Measurements from ENCODE around the gene SUN5.

Gene SUN5

DNA sequence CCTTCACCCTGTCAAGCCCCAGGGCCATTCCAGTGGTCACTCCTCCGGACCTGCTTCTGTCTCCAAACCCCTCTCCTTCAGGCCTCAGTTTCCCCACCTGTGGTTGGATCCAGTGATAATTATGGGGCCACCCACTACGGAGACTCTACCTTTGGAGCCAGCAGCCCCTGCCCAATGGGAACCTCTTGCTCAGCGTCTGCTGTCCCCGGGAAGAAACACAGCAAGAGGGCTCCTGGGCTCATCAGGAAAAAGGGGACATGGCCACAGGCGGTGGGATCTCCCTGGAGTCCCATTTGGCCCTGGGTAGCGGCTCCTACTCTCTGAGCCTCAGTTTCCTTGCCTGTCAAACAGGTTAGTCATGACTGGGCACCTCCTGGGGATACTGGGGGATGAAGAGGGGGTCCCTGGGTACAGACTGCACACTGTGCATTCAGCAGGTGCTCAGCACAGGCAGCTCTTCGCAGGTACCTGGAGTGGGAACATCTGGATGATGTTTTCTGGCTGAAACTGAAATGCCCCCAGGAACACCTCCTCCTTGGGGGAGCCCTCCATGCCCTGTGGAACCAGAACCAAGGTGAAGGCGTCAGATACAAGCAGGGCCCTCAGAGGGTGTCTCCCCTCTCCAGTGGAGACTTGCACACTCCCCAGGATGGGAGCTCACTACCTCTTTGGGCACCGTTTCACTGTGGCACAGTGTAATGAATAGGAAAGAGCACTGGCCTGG, 19.4 kb downstream of the SUN5 start:
- Histone ChIP-seq H3K9me3 (ENCODE audit: low read length) (no peaks in the 10 kb centered on the region), H3K36me3 (ENCODE audit: insufficient read depth, low read length) (no peaks in the 10 kb centered on the region), H3K27ac (ENCODE audit: low read depth, low read length) (no peak overlapping the region), H3K27me3 (ENCODE audit: control insufficient read depth in 1 of 2, insufficient read depth in 2 of 2, low read length in 2 of 2) (no peaks in the 10 kb centered on the region), H3K9ac (ENCODE audit: low read length) (no peak overlapping the region), H3K4me1 (ENCODE audit: insufficient read depth, low read length) (no peaks in the 10 kb centered on the region), H3K4me3 (ENCODE audit: low read depth in 1 of 2, low read length in 2 of 2) (no peak overlapping the region)

DNA sequence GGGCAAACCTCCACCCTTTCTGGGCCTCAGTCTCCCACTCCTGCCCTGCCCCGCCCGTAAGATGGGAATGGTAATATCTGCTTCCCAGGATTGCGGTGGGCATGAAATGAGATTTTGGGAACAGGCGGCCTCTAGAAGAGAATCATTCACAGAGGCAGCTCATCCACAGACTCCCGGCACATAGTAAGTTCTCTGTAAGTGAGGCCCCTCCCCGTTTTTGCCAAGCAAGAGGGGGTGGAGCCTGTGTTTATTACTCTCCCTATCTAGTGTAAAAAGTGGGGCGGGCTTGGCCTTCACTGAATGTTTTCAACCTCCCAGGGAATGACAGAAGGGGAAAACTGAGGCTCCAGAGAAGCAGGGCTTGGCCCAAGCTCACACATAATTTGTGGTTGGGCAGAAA, 20.0 kb downstream of the SUN5 start:
- Histone ChIP-seq H3K9ac (ENCODE audit: low read length) (no peak overlapping the region), H3K27ac (ENCODE audit: low read depth, low read length) (no peak overlapping the region), H3K27me3 (ENCODE audit: control insufficient read depth in 1 of 2, insufficient read depth in 2 of 2, low read length in 2 of 2) (no peaks in the 10 kb centered on the region), H3K9me3 (ENCODE audit: low read length) (no peaks in the 10 kb centered on the region), H3K4me1 (ENCODE audit: insufficient read depth, low read length) (no peaks in the 10 kb centered on the region), H3K36me3 (ENCODE audit: insufficient read depth, low read length) (no peaks in the 10 kb centered on the region), H3K4me3 (ENCODE audit: low read depth in 1 of 2, low read length in 2 of 2) (no peak overlapping the region)

GRCh38 chr20:32983459-32984112, 20.6 kb downstream of the SUN5 start:
- Histone ChIP-seq H3K9ac (ENCODE audit: low read length) (no peak overlapping the region), H3K9me3 (ENCODE audit: low read length) (no peaks in the 10 kb centered on the region), H3K36me3 (ENCODE audit: insufficient read depth, low read length) (no peaks in the 10 kb centered on the region), H3K27me3 (ENCODE audit: control insufficient read depth in 1 of 2, insufficient read depth in 2 of 2, low read length in 2 of 2) (no peaks in the 10 kb centered on the region), H3K27ac (ENCODE audit: low read depth, low read length) (no peak overlapping the region), H3K4me1 (ENCODE audit: insufficient read depth, low read length) (no peaks in the 10 kb centered on the region), H3K4me3 (ENCODE audit: low read depth in 1 of 2, low read length in 2 of 2) (no peak overlapping the region)

DNA sequence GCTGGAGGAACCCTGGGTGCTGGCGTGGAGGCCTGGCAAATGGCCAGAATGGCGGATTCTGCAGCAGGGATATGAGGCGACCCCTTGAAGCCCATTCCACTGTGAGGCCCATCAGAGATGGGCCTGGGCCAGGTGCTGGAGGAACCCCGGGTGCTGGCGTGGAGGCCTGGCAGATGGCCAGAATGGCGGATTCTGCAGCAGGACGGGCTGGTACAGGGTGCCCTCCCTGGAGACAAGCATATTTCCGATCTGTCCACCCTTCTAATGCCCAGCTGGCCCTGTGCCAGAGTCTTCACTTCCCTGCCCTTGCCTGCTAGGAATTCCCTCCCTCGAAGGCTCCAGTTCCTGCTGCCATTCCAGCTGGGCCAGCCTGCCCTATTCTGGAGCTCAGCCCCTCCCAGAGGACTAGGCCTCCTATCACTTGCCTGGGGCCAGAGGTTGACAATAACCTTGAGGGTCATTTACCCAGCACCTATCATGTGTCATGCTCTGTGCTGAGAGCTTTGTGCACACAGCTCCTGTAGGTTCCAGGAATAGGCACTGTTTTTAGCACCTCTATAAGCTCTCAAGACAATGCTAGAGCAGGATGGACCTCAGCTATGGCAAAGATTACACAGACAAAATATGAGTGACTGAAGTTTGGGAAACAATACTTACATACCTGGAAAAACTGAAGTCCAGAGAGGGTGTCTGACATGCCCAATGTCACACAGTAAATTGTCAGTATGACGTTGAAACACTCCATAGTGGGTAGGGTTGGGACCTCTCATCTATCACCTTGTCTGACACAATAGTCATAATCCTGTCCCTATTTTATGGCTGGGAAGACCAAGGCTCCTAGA, 21.4 kb downstream of the SUN5 start:
- Histone ChIP-seq H3K4me1 (ENCODE audit: insufficient read depth, low read length) (no peaks in the 10 kb centered on the region), H3K27me3 (ENCODE audit: control insufficient read depth in 1 of 2, insufficient read depth in 2 of 2, low read length in 2 of 2) (no peaks in the 10 kb centered on the region), H3K36me3 (ENCODE audit: insufficient read depth, low read length) (no peaks in the 10 kb centered on the region), H3K4me3 (ENCODE audit: low read depth in 1 of 2, low read length in 2 of 2) (no peak overlapping the region), H3K27ac (ENCODE audit: low read depth, low read length) (no peak overlapping the region), H3K9ac (ENCODE audit: low read length) (no peak overlapping the region), H3K9me3 (ENCODE audit: low read length) (no peaks in the 10 kb centered on the region)

- Histone ChIP-seq H3K27ac (ENCODE audit: low read depth, low read length) (no peak overlapping the region), H3K9ac (ENCODE audit: low read length) (no peak overlapping the region), H3K27me3 (ENCODE audit: control insufficient read depth in 1 of 2, insufficient read depth in 2 of 2, low read length in 2 of 2) (no peaks in the 10 kb centered on the region)
Measured at GRCh38 chr20:32980990-32981389, 23.2 kb downstream of the SUN5 start.

DNA sequence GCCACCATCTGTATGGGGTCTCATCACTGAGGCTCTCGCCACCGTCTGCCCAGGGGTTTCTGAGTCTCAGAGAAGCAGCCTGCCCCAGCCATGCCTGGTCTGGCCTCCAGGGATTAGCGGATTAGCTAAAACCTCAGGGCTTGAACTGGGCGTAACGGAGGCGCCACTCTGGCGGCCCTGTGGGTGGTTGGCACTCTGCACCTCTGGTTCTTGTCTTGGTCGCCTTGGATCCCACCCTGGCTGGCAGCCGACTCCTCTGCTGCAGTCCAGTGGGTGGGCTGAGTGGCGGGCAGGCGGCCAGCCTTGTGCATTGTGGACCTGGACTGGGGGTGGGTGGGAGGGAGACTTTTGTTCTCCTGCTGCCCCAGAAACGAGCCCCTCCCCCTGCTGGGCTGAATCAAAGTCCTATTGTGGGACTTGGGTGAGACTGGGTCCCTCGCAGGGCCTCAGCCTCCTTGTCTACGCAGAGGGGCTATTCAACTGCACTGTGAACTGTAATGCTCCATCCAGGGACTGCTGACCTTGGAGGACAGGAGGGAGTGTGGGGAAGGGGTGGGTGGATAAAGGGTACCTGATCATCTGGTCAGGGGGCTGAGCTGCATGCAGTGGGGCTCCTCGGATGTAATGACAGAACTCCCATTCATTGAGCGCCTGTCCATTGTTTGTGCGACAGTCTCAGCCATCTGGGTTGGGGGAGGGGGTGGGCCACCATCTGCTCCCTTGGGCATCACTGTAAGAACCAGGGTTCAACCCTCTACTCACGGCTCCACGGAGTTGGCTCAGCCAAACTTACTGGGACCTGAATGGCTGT, 23.9 kb downstream of the SUN5 start:
- H3K27ac ChIP-seq (ENCODE audit: low read depth, low read length) = no peak overlapping the region
- no peaks in the 10 kb centered on the region for H3K27me3 ChIP-seq (ENCODE audit: control insufficient read depth in 1 of 2, insufficient read depth in 2 of 2, low read length in 2 of 2)
- H3K4me3 ChIP-seq (ENCODE audit: low read depth in 1 of 2, low read length in 2 of 2) = no peak overlapping the region
- H3K36me3 ChIP-seq (ENCODE audit: insufficient read depth, low read length) = no peaks in the 10 kb centered on the region
- H3K9me3 ChIP-seq (ENCODE audit: low read length) = no peaks in the 10 kb centered on the region
- H3K4me1 ChIP-seq (ENCODE audit: insufficient read depth, low read length) = no peaks in the 10 kb centered on the region
- no peak overlapping the region for H3K9ac ChIP-seq (ENCODE audit: low read length)

More at GRCh38 chr20:32980990-32981389, 23.2 kb downstream of the SUN5 start:
- no peaks in the 10 kb centered on the region for H3K36me3 ChIP-seq (ENCODE audit: insufficient read depth, low read length)
- H3K4me3 ChIP-seq (ENCODE audit: low read depth in 1 of 2, low read length in 2 of 2) = no peak overlapping the region
- no peaks in the 10 kb centered on the region for H3K4me1 ChIP-seq (ENCODE audit: insufficient read depth, low read length)
- H3K9me3 ChIP-seq (ENCODE audit: low read length) = no peaks in the 10 kb centered on the region

DNA sequence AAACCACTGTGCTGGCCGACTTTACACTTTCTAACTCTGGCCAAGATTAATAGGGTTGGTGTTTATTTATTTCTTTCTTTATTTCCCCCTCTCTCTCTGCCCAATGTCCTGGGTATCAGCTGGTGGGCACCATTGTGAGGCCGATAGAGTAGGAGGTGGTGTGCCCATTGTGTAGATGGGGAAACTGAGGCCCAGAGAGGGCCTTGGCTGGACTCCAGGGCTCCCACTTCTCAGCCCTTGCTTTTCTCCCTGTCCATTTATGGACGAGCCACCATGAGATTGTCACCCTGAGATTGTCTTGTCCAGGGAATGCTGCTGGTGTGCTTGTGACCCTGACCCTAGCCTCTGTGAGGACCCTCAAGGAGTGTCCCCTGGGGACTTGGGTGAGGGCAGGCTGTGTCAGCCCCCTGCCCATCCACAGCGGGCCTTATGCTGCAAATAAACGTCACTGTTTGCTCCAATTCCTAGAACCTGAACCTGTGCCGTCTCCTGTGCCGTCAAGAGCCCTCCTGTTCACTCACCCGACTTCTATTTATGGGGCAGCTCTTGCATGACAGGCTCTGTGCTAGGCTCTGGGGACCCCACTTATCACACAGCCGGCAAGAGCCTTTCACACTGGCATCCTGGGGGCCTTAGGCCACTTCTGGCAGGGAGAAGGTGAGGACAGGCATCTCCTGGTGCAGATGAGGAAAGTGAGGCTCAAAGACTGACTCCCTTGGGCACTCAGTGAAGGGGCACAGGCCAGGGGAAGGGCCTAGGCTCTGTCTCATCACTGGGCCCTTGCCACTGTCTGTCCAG, 24.8 kb downstream of the SUN5 start:
- Histone ChIP-seq H3K4me3 (ENCODE audit: low read depth in 1 of 2, low read length in 2 of 2) (no peak overlapping the region), H3K36me3 (ENCODE audit: insufficient read depth, low read length) (no peaks in the 10 kb centered on the region), H3K27ac (ENCODE audit: low read depth, low read length) (no peak overlapping the region), H3K27me3 (ENCODE audit: control insufficient read depth in 1 of 2, insufficient read depth in 2 of 2, low read length in 2 of 2) (no peaks in the 10 kb centered on the region), H3K9me3 (ENCODE audit: low read length) (no peaks in the 10 kb centered on the region), H3K4me1 (ENCODE audit: insufficient read depth, low read length) (no peaks in the 10 kb centered on the region), H3K9ac (ENCODE audit: low read length) (no peak overlapping the region)

GRCh38 chr20:32978009-32978335, 26.3 kb downstream of the SUN5 start:
- Histone ChIP-seq H3K9ac (ENCODE audit: low read length) (no peak overlapping the region), H3K27me3 (ENCODE audit: control insufficient read depth in 1 of 2, insufficient read depth in 2 of 2, low read length in 2 of 2) (no peaks in the 10 kb centered on the region), H3K4me3 (ENCODE audit: low read depth in 1 of 2, low read length in 2 of 2) (no peak overlapping the region), H3K27ac (ENCODE audit: low read depth, low read length) (no peak overlapping the region), H3K4me1 (ENCODE audit: insufficient read depth, low read length) (no peaks in the 10 kb centered on the region), H3K9me3 (ENCODE audit: low read length) (no peaks in the 10 kb centered on the region), H3K36me3 (ENCODE audit: insufficient read depth, low read length) (no peaks in the 10 kb centered on the region)

DNA sequence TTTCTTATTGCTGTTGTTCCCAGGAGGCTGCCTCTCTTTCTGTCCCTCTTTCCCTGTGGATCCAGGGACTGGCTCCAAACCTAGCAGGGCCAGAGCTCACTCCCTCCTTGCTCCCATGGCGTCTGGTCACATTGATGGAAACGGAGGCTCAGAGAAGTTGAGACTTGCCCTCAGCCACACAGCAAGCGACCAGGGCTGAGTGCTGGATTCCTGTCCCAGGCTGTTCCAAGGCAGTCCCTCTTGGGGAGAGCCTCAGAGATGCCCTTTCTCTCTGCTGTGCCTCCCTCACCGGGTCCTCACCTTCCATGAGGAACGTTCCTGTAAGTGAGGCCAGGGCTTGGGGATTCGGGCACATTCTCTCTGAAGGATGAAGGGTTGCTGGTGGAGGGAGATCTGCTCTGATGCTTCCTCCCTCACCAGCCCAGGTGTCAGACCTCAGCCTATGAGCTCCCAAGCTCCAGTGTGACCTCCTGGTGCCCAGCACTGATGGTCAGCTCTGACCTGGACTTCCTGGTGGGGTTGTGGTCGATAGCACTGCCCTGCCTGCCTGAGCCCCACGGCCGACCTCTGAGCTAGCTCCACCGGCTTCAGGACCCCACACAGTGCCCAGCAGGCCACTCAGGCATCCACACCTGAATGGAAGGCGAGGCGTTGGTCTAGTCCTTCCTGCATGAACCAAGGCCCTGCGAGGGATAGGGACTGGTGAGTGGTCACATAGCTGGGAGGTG, 26.8 kb downstream of the SUN5 start:
- Histone ChIP-seq H3K27me3 (ENCODE audit: control insufficient read depth in 1 of 2, insufficient read depth in 2 of 2, low read length in 2 of 2) (no peaks in the 10 kb centered on the region), H3K36me3 (ENCODE audit: insufficient read depth, low read length) (no peaks in the 10 kb centered on the region), H3K4me3 (ENCODE audit: low read depth in 1 of 2, low read length in 2 of 2) (no peak overlapping the region), H3K4me1 (ENCODE audit: insufficient read depth, low read length) (no peaks in the 10 kb centered on the region), H3K9ac (ENCODE audit: low read length) (no peak overlapping the region), H3K9me3 (ENCODE audit: low read length) (no peaks in the 10 kb centered on the region), H3K27ac (ENCODE audit: low read depth, low read length) (no peak overlapping the region)

- H3K27me3 ChIP-seq (ENCODE audit: control insufficient read depth in 1 of 2, insufficient read depth in 2 of 2, low read length in 2 of 2) = no peaks in the 10 kb centered on the region
- H3K9me3 ChIP-seq (ENCODE audit: low read length) = no peaks in the 10 kb centered on the region
- no peak overlapping the region for H3K4me3 ChIP-seq (ENCODE audit: low read depth in 1 of 2, low read length in 2 of 2)
- H3K9ac ChIP-seq (ENCODE audit: low read length) = no peak overlapping the region
- no peaks in the 10 kb centered on the region for H3K4me1 ChIP-seq (ENCODE audit: insufficient read depth, low read length)
- no peaks in the 10 kb centered on the region for H3K36me3 ChIP-seq (ENCODE audit: insufficient read depth, low read length)
- no peak overlapping the region for H3K27ac ChIP-seq (ENCODE audit: low read depth, low read length)
Measured at GRCh38 chr20:32976746-32977145, 27.5 kb downstream of the SUN5 start.
